Measurements from ENCODE around the gene CSPG4. TPM values are rescaled to one million over a fixed set of nuclear protein-coding genes. Genes with fewer than 3 reads are reported as not detected.

The CSPG4 gene
- total RNA-seq, 1 experiment from 2014 or later: 2.4 TPM

- ChIA-PET CTCF (interaction anchor here (0.6 to 1.3 kb wide), 4 partner anchors 29 to 284 kb away, joined by 3 to 17 read pairs (median 6); partner anchors contain the start of gene PTPN9), POLR2A (ENCODE audit: unreplicated experiment) (interaction anchor here (0.6 to 0.7 kb wide), 3 partner anchors 13 to 787 kb away, joined by 3 to 40 read pairs (median 6); no protein-coding TSS in a partner anchor)
- peak overlapping the region; percentile 55; the same call in 1 of the 2 replicates for H3K27ac ChIP-seq
- H3K79me2 ChIP-seq (ENCODE audit: low read depth): peaks cover 87% of the 10 kb centered on the region
- intact Hi-C loops (cut with micrococcal nuclease; ENCODE audit: unreplicated experiment): loop anchor here (1.0 kb wide), 1 partner anchor 9 kb away; no protein-coding TSS in a partner anchor
- no peaks in the 10 kb centered on the region for H3K9me2 ChIP-seq (ENCODE audit: insufficient read depth)
- peaks cover 61% of the 10 kb centered on the region for H3K4me1 ChIP-seq (replicated peaks; ENCODE audit: insufficient read depth)
- H4K20me1 ChIP-seq (ENCODE audit: insufficient read depth): peaks cover 30% of the 10 kb centered on the region
- BruUV-seq (replicated peaks): no TSS peak
- no peak overlapping the region for H2AFZ ChIP-seq
- peak overlapping the region; percentile 96 for H3K4me2 ChIP-seq
- no peaks in the 10 kb centered on the region for H3K9me3 ChIP-seq (ENCODE audit: insufficient read depth, low read depth)
- no peak for TF ChIP-seq CTCF (conservative IDR thresholded peaks at IDR 0.05)
- TF ChIP-seq EZH2 (IDR thresholded peaks at IDR 0.05; ENCODE audit: low read depth): no peak
- H3K4me3 ChIP-seq: peak overlapping the region; percentile 52
- H3K36me3 ChIP-seq (ENCODE audit: low read depth): 0 out of 2 replicates have a peak, but pooled peaks cover 7% of the 10 kb centered on the region
- peaks cover 22% of the 10 kb centered on the region for H3F3A ChIP-seq (ENCODE audit: insufficient read depth, low read depth)
- no peaks in the 10 kb centered on the region for H3K27me3 ChIP-seq (ENCODE audit: insufficient read depth, low read depth)
- no peak for DNase-seq
Measured at GRCh38 chr15:75651810-75652543, 60.7 kb downstream of the CSPG4 start.

DNA sequence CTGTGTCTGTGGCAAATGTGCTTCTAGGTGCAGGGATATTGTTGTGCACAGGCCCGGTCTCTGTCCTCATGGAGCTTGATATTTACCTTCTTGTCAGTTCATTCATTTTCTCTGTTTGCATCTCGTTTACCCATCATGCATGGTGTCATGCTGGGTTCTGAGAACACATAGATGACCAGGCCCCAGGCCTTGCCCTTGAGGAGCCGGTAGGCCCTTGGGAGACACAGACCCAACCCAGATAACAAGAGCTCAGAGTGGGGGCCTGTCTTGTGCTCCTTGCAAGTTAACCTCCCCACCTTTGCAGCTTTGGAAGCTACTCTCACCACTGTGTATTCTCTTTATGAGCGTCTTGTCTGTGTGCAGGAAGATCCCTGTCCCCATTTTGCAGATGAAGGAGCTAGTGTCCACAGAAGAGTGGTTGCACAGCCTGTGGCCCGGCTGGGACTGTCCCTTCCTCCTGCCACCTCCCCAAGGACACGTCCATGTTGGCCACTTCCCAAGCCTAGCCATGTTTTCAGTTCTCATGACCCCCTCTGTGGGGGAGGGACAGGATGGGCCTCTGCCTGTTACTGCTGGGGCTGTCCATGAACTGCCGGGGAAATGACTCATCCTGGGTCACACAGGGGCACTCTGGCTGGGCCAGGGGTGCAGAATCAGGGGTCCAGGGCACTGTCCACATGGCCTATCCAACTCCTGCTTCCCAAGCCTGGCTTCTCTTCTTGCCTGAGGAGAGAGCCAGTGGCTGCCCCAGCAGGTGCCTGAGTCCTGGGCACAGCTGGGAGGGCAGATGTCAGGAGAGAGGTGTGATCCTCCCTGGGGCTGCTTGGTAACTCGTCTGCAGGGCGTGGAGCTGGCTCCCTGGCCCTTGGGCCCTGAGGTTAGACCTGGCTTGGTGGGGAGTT is 61.5 kb downstream of the CSPG4 start:
- peak overlapping the region; percentile 55; the same call in 1 of the 2 replicates for H3K27ac ChIP-seq
- intact Hi-C loops (cut with micrococcal nuclease; ENCODE audit: unreplicated experiment): loop anchor here (1.0 kb wide), 1 partner anchor 10 kb away; no protein-coding TSS in a partner anchor
- peaks cover 30% of the 10 kb centered on the region for H4K20me1 ChIP-seq (ENCODE audit: insufficient read depth)
- H3F3A ChIP-seq (ENCODE audit: insufficient read depth, low read depth): peaks cover 24% of the 10 kb centered on the region
- no peaks in the 10 kb centered on the region for H3K27me3 ChIP-seq (ENCODE audit: insufficient read depth, low read depth)
- peak overlapping the region; percentile 52 for H3K4me3 ChIP-seq
- H3K4me2 ChIP-seq: peak overlapping the region; percentile 96
- no TSS peak for BruUV-seq (replicated peaks)
- no peak overlapping the region for H2AFZ ChIP-seq
- DNase-seq: peak in 1 of 2 experiments; percentile 51
- POLR2A ChIA-PET (ENCODE audit: unreplicated experiment): interaction anchor here (0.6 to 0.7 kb wide), 3 partner anchors 26 to 283 kb away, joined by 4 to 6 read pairs (median 5); partner anchors contain the start of gene SNUPN
- no peak for TF ChIP-seq CTCF (conservative IDR thresholded peaks at IDR 0.05)
- TF ChIP-seq EZH2 (IDR thresholded peaks at IDR 0.05; ENCODE audit: low read depth): no peak
- CTCF ChIA-PET: interaction anchor here (0.6 to 1.3 kb wide), 4 partner anchors 10 to 283 kb away, joined by 3 to 6 read pairs (median 4); no protein-coding TSS in a partner anchor
- no peaks in the 10 kb centered on the region for H3K9me2 ChIP-seq (ENCODE audit: insufficient read depth)
- H3K9me3 ChIP-seq (ENCODE audit: insufficient read depth, low read depth): no peaks in the 10 kb centered on the region
- H3K79me2 ChIP-seq (ENCODE audit: low read depth): peaks cover 93% of the 10 kb centered on the region
- 0 out of 2 replicates have a peak, but pooled peaks cover 7% of the 10 kb centered on the region for H3K36me3 ChIP-seq (ENCODE audit: low read depth)
- H3K4me1 ChIP-seq (replicated peaks; ENCODE audit: insufficient read depth): peaks cover 69% of the 10 kb centered on the region

DNA sequence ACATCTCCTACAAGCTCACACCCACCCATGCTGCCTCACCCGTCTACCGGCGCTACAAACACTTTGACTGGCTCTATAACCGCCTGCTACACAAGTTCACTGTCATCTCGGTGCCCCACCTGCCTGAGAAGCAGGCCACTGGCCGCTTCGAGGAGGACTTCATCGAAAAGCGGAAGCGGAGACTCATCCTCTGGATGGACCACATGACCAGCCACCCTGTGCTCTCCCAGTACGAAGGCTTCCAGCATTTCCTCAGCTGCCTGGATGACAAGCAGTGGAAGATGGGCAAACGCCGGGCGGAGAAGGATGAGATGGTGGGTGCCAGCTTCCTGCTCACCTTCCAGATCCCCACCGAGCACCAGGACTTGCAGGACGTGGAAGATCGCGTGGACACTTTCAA is 62.8 kb downstream of the CSPG4 start:
- H3K9me2 ChIP-seq (ENCODE audit: insufficient read depth): no peaks in the 10 kb centered on the region
- peaks cover 87% of the 10 kb centered on the region for H3K79me2 ChIP-seq (ENCODE audit: low read depth)
- H3K4me2 ChIP-seq: peak overlapping the region; percentile 96
- no peaks in the 10 kb centered on the region for H3K27me3 ChIP-seq (ENCODE audit: insufficient read depth, low read depth)
- H3K4me1 ChIP-seq (replicated peaks; ENCODE audit: insufficient read depth): peaks cover 78% of the 10 kb centered on the region
- H2AFZ ChIP-seq: no peak overlapping the region
- H3K27ac ChIP-seq: no peak overlapping the region
- H3F3A ChIP-seq (ENCODE audit: insufficient read depth, low read depth): peaks cover 25% of the 10 kb centered on the region
- DNase-seq: no peak
- peak overlapping the region; percentile 52; the same call in 1 of the 2 replicates for H3K4me3 ChIP-seq
- H3K36me3 ChIP-seq (ENCODE audit: low read depth): 0 out of 2 replicates have a peak, but pooled peaks cover under 1% of the 10 kb centered on the region
- intact Hi-C loops (cut with micrococcal nuclease; ENCODE audit: unreplicated experiment): no loop called here
- no TSS peak for BruUV-seq (replicated peaks)
- H3K9me3 ChIP-seq (ENCODE audit: insufficient read depth, low read depth): no peaks in the 10 kb centered on the region
- CTCF ChIA-PET: interaction anchor here (0.6 kb wide), 1 partner anchor 18 kb away, joined by 3 read pairs; no protein-coding TSS in a partner anchor
- H4K20me1 ChIP-seq (ENCODE audit: insufficient read depth): peaks cover 24% of the 10 kb centered on the region
- POLR2A ChIA-PET (ENCODE audit: unreplicated experiment): no interaction called here
- TF ChIP-seq CTCF (conservative IDR thresholded peaks at IDR 0.05) (no peak), EZH2 (IDR thresholded peaks at IDR 0.05; ENCODE audit: low read depth) (no peak)
